ENCODE results near the gene CLEC2D.
"Not testable (repeated sequence)": the region's sequence is repeated elsewhere in the genome, so short reads cannot be mapped to it uniquely, and the experiment has no call there.

The CLEC2D gene

DNA sequence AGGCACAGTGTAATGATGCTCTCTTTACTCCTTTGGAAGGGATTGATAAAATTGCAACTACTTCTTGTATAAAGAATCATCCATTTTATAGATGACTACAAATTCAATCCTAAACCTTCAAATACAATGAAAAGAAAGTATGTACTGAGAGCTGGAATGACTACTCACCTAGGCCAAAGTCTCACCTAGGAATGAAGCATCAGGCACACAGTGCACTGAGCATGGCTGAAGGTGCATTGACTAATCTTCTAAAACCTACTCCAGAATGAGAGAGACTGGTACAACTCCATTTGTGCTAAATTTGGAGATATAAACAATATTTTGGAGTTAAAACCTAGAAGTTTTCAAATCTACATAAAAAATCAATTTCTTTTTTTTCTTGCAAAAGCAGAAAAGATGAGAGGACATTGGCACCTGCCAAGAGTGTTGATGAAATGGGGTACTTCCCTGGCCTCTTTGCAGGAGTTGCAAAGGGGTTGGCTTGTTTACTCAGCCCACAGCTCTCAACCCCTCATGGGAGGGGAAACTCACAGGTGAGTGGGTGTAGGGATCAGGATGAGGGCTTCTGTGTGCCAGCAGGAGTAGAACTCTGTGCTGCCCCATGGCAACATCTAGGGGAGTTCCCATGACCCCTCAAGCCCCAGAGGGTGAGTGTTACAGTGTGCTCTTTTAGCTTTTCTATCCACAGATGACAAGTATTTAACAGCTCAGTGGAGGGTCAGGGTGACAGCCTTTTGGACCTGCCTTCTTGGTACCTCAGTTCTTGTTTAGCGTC is 32.1 kb downstream of the CLEC2D start:
- no peak for DNase-seq

DNA sequence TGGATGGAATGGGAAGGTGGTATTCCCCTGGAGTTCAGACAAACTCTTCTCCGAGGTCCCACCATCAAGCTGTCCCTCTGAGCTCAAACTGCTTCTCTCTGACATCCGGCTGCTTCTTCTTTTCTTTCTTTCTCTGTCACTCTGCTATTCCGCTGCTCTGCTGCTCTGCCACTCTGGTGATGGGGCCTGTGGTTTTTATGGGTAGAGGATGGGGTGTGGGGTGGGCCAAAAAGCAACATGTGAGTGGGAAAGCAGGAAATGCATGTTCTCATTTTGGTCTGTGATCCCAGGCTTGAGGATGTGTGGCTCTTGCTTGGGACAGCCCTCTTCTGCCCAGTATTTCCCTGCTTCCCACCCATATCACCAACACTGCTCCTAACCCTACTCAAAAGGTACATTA is 32.7 kb downstream of the CLEC2D start:
- DNase-seq = no peak

DNA sequence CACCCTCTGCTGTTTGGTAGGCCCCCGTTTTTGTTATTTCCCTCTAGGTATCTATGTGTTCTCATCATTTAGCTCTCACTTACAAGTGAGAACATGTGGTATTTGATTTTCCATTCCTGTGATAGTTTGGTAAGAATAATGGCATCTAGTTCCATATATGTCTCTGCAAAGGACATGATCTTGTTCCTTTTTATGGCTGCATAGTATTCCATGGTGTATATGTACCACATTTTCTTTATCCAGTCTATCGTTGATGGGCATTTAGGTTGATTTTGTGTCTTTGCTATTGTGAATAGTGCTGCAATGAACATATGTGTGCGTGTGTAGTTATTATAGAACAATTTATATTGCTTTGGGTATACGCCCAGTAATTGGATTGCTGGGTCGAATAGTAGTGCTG is 35.0 kb downstream of the CLEC2D start:
- DNase-seq = not testable (repeated sequence)

DNA sequence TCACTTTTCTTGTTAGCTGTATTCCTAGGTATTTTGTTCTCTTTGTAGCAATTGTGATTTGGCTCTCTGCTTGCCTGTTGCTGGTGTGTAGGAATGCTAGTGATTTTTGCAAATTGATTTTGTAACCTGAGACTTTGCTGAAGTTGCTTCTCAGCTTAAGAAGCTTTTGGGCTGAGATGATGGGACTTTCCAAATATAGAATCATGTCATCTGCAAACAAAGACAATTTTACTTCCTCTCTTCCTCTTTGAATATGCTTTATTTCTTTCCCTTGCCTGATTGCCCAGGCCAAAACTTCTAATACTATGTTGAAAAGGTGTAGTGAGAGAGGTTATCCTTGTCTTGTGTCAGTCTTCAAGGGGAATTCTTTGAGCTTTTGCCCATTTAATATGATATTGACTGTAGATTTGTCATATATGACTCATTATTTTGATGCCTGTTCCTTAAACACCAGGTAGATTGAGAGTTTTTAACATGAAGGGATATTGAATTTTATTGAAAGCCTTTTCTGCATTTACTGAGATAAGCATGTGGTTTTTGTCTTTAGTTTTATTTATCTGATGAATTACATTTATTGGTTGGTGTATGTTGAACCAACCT is 36.7 kb downstream of the CLEC2D start:
- DNase-seq = no peak

DNA sequence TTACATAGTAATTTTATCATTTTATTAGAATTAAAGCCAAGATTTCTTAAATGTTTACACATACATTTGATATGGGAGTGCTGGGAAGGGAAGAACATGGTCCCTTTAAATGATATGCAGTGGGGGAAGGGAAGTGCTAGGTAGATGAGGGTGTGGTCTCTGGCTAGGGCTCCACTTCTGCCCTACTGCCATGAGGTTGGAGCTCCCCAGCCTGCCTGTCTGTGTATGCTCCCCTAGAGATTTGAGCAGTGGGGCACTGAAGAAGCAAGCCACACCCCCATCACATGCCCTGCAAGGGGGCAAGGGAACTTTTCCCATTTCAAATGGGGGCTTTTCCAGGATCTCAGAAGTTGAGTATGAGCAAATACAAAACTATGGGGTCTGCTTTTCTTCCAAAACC is 37.8 kb downstream of the CLEC2D start:
- DNase-seq = no peak

DNA sequence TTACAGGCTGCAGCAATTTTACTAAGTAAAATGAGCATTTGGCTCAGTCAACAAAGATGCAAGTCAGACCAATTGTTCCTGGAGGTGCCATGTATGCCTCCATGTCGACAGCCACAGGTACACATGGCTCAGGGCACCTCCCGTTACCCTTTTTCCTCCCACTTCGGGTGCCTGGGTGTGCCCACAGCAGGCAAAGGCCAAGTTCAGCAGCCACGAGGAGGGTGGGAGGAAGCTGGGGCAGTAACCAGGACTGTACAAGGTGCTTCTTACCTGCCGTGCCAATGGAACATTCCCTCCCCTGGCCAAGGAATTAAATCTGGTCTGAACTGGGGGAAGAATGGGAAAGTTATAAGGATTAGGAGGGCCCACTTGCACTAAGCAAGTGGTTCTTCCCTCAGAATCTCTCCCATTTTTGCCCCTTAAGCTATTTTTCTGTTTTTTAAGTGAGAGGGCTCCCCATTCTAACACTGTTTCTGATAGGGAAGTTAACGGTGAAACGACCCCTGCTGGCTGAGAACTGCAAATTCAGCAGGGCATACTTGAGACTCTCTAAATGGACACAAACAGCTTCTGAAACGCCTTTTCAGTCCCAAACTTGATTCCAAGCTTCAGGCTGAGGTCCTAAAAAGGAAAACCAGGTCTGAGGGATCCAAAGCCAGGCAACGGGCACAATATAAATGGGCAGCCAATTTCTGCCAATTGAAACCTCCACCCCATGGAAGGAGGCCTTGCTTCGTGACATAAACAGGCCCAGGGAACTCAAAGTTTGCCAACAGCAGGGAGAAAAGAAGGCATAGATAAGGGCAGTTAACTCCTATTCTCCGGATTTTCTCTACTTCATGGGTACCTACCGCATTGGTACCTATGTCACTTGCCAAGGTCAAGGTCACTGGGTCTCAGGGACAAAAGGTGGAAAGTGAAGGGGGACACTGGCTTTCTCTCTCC is 38.6 kb downstream of the CLEC2D start:
- no peak for DNase-seq

DNA sequence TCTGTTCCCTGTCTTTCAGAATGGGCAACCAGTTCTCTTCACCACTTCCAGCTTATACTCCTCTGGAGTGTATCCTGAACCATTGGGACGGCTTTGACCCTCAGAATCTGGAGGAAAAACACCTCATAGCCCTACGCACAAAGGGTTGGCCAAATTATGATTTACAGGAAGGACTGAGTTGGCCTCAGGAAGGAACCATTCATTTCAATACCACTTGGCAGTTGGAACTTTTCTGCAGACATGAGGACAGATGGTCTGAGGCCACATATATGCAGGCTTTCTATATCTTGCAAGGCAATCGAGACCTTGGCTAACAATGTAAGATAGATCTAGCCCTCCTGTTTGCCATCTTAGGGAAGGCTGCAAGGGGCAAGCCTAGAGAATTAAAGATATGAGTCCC is 39.3 kb downstream of the CLEC2D start:
- DNase-seq = no peak

DNA sequence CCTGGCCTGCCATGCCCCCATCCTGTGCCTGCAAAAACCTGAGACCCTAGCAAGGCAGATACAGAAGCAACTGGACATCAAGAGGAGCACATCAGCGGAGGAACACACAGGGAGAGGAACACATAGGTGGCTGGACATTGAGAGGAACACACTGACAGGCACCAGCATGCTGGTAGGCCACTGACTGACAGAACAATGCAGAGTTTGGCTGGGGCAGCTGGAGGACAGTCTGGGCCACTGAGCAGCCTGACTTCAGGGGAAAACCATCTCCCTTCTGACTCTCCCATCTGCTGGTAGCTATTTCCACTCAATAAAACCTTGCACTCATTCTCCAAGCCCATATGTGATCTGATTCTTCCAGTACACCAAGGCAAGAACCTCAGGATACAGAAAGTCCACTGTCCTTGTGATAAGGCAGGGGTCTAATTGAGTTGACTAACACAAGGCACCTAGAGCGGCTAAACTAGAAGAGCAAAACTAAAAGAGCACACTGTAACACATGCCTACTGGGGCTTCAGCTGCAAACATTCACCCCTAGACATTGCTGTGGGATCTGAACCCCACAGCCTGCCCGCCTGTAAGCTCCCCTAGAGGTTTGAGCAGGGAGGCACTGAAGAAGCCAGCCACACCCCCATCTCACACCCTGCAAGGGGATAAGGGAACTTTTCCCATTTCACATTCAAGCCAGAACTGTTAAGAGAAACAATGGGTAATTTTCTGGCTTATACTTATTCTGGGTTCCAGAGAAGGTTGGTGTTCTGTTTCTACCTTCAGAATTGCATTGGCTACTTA is 41.3 kb downstream of the CLEC2D start:
- DNase-seq = no peak

DNA sequence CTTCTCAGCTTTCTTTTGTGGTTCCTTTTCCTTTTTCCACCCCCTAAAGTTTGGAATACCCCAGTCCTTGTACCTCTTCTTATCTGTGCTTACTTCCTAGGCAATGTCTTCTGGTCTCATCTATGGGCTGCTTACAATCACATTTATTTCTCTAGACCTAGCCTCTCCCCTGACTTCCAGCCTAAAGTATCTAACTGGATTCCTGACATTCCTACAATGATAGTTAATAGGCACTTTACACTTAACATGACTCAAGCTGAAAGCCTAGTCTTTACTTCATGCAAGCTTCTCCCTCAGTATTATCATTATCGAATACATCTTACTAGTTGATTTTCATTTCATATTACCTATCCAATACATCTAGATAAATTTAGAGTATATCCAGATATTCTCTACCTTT is 42.2 kb downstream of the CLEC2D start:
- no peak for DNase-seq

DNA sequence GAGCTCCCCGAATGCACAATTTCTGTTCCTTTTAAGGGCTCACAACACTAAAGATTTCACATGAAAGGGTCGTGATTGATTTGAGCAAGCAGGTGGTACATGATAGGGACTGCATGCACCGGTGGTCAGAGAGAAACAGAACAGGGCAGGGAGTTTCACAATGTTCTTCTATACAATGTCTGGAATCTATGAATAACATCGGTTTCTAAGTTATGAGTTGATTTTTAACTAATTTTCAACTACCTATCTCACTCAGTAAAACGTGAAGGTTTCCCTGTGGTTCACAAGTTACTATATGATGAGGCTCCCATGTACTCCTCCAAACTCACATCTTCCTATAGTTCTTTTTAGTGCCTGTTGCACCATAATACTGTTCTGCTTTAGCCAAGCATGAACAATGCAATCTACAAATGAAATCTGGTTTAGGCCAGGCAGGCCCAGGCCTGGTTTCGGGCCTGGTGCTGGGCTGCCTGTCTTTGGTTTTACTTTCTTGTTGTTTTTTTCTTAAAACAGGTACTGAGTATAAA is 43.6 kb downstream of the CLEC2D start:
- not testable (repeated sequence) for DNase-seq

DNA sequence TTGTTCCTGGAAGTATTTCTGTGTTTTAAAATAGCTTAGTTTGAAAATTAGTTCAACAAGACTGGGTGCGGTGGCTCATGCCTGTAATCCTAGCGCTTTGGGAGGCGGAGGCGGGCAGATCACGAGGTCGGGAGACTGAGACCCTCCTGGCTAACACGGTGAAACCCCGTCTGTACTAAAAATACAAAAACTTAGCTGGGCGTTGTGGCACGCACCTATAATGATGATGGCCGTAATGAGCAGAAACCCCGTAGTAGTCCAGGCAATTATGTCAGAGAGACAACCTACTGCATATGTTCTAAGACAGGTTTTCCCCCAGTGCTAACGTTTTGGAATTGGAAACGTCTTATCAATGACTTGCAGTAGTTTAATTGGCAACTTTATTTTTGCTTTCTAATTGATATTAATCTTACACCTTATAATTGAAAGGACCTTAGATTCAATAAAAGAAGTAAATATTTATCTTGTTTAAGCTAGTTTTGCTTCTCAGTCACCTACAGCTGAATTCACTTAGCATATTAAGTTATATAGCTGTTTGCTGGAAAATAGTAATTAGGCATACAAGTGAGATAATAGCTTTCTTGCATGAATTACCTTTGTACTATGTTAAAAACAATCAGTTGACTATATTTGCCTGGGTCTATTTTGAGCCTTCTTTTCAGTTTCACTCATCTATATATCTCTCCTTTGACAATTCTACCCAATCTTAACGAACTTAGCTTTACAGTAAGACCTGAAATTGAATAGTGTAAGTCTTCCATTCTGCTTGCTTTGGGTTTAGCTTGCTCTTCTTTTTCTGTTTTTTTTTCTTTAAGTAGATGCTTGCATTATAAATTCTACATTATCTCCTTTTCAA is 47.8 kb downstream of the CLEC2D start:
- no peak for DNase-seq

DNA sequence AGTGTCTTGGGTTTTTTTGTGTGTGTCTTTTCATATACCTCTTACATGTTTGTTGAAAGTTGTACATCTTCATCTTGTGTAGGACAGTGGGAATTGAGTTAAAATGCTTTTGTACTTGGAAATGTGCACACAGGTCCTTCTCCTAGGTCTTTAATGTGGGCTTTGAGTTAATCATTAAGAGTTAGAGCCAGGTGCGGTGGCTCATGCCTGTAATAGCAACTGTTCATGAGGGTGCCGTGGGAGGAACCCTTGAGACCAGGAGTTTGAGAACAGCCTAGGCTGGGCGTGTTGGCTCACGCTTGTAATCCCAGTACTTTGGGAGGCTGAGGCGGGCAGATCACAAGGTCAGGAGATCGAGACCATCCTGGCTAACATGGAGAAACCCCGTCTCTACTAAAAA is 49.5 kb downstream of the CLEC2D start:
- no peak for DNase-seq

DNA sequence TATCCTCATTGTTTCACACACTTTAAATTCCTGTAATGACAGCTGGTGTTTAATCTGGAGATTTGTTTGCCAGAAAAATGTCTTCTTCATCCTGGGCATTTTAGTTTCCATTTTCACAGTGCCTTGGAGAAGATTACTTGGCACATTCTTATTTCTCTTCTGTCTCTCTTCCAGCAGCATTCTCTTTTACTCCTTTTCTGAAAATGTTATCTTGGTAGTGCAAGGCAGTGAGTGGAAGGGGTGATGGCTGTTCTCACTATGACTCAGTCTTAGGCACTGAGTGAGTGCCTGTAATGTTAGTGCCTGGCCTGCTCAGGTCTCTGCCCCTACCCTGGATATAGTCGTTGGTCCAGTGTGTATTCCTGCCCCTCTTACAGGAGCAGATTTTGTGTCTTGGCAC is 50.3 kb downstream of the CLEC2D start:
- no peak for DNase-seq

DNA sequence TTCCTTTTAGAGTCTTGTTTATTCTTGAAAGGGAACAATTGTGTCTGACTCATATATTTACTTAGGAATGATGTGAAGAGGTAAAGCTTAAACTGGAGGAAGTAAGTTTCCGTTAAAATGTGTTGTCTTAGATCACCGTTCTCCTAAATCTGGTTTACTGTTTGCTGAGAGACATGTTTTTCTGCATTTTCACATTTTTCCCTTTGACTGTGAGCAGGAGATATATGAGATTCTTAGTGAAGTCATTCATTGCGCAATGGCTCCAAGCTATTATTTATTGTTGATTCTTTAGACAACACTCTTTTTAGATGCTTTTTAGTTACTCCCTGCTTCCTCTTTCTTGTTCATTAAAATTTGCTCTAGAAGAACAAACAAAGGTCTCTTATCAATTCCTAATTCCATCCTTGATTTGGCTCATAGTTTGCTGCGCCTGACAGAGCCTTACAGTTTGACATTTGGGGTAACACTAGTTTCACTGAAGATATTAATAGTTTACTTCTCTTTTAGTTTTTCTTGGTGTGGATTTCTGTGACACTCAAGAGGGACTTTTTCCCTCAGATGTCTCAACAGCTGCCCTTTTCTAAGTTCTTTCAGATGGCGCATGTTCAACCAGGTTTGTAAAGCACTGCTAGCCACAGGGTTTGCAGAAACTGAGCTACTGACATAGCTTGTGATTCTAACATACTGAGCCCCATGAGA is 52.0 kb downstream of the CLEC2D start:
- DNase-seq = no peak

DNA sequence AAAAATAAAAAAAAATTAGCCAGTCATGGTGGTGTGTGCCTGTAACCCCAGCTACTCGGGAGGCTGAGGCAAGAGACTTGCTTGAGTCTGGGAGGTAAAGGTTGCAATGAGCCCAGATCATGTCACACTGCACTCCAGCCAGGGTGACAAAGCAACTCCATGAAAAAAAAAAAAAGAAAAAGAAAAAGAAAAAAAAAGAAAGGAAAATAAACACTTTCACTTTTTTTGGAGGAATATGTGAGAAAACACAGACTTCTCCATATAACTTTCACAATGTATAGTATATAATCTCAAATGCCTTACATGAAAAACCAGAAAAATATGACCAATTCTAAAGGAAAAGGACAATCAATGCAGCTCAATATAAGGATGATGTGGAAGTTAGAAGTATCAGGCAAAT is 54.5 kb downstream of the CLEC2D start:
- no peak for DNase-seq

DNA sequence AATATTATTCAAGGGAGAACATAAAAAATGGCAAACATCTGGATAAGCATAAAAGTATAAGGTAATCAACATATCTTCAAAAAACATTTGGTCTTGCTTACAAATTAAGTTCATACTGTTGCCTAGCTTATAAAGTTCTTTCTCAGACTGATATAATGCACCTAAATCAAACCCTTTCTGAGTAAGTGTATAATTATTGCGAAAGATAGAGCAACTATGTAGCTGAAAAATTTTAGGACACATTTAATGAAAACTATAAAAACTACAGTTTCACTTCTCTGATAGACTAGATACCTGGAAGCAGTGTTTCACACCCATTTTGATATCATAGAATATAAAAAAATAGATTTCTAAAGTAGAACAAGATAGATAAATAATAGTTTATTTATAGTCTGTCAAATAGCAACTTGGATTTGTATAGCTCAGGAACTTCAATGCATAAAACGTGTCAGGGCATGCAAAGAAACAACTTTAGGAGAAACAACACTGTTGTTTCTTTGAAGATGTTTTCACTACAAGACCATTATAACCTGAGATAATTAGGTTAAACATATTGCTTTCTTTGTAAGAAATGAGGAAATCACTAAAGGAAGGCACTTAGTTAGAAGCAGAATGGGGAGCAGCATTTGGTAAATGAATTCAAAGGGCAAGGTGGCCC is 55.8 kb downstream of the CLEC2D start:
- no peak for DNase-seq

DNA sequence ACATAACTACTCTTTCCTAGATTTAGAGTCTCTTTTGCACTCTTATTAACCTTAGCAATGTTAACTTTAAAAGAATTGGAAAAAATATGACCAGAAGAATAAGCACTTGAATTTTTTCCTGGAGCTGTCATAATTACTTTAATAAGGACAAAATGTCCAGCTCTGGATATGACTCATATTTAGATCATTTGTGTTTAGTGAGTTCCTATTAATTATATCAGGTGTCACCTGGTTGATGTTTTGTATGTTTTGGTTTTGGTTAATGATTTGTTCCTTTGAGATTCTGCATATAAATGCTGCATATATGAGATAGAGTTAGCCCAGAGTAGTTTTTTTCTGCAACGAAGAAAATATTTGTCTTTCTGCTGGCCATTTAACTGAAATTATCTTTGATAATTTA is 58.3 kb downstream of the CLEC2D start:
- DNase-seq = no peak

DNA sequence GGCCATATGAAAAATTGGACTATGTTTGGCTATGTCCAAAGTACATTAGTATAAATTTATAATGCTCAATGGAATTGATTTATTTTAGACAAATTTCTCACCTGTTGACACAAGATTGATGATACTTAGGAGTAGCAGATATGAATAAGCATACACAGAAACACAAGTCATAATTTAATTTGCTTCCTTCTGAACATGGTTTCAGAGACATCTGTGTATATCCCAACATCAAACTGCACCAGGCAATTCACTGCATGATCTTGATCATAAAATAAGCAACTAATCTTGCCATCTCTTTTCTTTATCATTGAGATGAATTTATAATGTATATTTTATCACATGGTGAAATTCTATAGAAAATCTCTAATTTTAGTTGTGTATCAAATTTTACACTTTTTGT is 59.6 kb downstream of the CLEC2D start:
- DNase-seq = no peak

DNA sequence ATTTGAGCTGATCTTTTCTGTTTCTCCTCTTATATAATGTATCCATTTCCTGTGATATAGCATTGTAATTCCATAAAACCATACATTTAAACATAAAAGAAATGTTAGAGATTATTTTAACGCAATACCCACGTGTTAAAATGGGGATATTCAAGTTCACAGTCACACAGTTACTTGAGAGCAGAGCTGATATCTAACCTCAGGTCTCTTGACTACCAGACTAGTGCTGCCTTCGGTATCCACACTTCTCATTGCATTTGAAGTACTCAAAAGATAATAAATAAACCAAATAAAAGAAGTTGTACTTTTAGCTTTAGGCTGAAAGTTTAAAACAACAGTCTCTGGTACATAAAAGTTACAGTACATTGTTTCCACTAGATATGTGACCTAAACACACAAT is 60.5 kb downstream of the CLEC2D start:
- no peak for DNase-seq

DNA sequence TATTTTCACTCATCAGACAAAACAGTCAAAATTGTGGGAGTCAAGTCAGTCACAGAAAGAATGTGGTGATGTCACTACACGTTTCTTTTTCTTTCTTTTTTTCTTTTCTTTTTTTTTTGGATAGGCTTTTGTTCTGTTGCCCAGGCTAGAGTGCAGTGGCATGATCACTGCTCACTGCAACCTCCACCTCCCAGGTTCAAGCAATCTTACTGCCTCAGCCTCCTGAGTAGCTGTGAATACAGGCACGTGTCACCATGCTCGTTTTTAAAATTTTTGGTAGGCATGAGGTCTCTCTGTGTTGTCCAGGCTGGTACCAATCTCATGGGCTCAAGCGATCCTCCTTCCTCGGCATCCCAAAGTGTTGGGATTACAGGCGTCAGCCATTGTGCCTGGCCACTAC is 61.1 kb downstream of the CLEC2D start:
- no peak for DNase-seq

DNA sequence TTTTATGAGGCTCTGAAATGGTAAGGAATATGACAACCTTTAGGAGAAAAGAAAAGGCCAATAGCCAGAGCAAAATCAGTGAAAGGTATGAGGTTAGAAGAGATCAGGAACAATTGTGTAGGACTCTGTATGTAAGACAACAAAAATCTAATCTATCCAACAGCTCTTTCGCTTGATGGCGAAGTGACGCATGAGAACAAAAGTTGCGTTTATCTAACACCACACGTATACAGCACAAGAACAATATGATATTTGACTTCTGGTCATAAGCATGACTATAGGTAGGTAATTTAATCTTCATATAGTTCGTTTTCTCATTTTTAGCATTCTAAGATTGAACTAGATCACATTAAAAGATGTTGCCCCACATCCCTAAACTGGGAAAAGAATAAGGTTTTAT is 61.9 kb downstream of the CLEC2D start:
- DNase-seq = no peak
